Myocyte (in vitro differentiated cells): ENCODE data around the gene RSPH4A. TPM values are rescaled to one million over a fixed set of nuclear protein-coding genes. Genes with fewer than 3 reads are reported as not detected.
"Not testable (repeated sequence)": the region's sequence is repeated elsewhere in the genome, so short reads cannot be mapped to it uniquely, and the experiment has no call there.

Experiments used
- DNase-seq: peaks from one replicate; pipeline ENCODE4 v3.0.0-alpha.2; 2012; ENCODE audit warnings: low read depth
- total RNA-seq: library from RNA; depleted of rRNA; stranded (reverse); fragments of >200 nt; gene quantifications from 2 replicates; pipeline ENCODE4 v1.2.3, GENCODE V29; 2014

RSPH4A gene
- total RNA-seq, 1 donor from 2014 or later: 1.2 TPM

DNA sequence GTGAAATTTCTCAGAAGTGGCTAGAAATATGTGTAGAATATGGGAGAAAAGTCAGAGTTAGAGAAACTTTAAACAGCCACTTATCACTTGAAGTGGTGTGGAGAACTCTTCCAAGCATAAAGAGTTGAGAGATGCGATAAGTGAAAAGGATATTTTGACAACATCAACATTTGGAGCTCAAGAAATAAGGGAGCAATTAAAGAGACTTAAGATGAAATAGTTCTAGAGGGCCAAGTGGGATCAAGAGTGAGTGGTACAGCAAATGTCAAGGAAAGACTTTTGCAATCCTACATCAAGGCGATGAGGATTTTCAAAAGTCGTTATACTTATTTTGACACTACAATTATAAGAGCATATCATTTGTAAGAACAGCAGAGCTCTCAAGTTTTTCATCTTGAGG lies 9.6 kb downstream of the RSPH4A start:
- DNase-seq: no peak

DNA sequence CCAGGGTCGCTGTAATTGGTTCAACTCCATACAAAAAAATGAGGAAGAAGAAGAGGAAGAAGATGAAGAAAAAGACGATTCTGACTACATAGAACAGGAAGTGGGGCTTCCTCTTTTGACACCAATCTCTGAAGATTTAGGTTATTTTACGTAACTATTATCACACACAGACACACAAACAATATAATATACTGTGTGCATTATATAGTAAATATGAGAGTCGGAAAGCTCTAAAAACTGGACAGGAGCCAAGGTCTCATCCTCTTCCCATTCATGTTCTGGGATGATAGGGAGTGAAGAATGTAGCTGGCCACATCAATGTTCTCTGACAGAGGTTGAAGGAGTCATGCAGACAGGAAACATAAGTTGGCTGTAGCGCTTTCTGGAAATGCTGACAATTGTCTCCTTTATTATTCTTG lies 13.3 kb downstream of the RSPH4A start:
- DNase-seq: no peak

DNA sequence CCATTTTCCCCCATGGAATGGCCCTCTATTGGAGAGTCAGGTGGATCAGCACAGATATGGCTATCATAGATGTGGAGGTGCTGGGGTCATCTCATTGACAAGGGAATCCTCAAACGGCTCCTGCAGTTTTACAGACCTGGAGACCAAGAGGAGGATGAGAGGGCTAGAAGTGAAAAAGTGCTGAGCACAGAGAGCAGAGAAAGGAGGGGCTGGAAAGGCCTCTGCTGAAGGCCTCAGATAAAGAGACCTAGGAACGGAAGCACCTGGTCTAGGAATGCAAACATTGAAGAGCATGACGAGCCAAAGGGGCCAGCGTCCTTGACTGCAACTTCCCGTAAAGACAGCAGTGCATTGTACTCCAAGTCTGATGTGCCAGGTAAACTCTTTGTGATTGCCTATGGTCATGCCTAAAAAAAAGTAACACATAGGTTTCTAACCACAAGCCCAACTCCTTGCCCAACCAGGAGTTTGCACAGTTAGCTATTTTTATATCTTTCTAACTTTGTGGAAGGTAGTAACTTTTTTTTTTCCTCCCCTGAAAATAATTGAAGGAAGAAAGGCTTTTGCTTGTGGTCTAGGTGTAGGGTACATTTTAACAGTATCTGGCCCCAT lies 15.2 kb downstream of the RSPH4A start:
- no peak for DNase-seq

DNA sequence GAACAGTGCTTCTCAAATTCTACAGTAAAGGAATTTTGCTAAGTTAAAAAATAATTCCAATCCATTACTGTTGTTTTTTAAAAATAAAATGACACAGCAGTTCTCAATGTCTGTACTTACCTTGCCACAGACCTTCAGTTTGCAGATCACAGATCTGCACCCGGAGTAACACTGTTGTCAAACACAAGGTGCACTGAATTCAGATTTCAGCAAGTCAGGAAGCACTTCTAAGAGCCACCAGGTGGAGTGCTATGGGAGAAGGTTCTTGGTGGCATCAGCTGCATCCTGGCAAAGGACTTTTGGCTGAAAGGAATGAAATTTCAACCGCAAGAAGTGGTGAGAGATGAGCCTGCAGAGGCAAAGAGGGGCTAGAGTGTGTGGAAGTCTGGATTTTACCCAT lies 17.4 kb downstream of the RSPH4A start:
- no peak for DNase-seq

DNA sequence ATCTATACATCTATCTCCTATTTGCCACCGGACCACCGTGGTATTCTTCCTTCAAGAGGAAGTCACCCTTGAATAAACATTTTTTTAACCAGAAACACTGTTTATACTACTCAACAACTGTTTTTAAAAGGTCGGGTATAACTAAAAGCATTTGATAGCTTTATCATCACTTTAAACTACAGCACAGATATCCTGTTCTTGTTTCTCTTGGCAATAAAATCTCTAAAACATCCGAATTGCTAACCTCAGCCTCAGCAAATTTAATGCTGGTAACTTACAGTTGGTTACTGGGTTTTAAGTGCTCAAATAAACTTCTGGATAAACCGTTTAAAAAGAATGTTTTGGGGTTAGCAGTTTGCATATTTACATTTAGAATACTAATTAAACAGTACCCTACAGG lies 31.9 kb downstream of the RSPH4A start:
- no peak for DNase-seq

DNA sequence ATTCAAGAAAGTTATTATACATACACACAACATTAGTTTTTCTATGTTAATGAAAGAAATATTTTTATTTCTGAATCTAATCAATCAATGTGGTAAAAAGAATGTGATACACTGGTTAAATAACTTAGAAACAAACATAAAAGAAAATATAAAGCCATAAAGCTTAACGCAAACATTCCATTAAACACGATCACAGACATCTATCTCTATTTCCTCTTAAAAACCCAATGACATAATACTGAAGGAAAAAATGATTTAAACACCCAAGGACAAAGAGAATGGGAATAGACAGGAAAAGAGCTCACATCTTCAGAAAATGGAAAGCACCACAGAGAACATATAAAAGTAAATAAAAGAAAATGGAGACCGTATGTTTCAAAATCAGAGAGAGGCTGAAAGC lies 32.9 kb downstream of the RSPH4A start:
- DNase-seq: no peak

DNA sequence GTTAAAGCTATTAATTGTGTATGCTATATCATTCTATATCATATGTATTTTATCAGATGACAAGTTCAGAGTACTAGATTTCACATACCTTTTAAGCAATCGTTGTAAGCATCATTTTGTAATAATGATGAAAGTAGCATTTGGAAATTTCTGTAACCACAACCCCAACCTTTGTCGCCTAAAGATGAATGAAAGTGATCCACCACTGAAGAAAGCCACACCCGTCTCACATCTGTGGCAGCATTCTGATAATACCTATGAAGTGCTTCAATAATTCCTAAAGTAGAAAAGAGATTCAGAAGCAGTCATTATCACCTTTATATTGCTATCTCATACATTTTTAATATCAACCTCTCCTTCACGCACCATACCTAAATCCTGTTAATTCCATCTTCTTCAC lies 35.6 kb downstream of the RSPH4A start:
- no peak for DNase-seq

DNA sequence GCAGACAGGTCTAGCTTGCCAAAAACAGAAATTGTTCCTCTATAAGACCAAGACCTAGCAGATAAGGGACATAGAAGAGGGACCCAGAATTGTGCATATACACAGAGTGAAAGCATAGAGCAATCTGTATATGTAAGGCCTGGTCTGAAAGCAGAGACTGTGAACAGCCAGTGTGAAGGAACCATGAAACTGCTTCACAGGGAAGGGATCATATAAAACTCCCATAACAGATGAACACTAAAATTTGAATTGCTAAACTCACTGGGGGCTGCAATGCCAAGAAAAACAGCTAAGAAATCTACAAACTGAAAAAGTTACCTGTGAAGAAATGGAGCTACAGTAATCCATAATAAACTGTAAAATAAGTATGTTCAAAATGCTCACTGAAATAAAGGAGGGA lies 45.3 kb downstream of the RSPH4A start:
- DNase-seq: no peak

DNA sequence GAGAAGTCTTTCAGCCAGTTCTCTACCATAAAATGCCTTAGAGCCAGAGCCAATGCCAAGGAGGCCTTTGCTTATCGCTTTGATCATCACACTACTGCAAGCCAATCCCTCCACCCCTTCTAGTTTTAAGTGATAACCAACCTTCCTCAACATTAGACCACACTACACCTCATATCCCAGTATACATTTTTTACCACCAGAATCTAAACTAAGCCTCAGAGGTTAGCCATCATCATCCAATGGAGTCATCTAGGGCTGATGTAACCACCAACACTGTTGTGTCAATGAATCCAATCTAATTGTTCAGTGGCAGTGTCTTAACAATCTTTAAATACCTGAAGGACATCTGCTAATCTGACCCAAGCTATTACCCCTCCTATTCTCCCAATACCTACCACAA lies 45.9 kb downstream of the RSPH4A start:
- DNase-seq: no peak

DNA sequence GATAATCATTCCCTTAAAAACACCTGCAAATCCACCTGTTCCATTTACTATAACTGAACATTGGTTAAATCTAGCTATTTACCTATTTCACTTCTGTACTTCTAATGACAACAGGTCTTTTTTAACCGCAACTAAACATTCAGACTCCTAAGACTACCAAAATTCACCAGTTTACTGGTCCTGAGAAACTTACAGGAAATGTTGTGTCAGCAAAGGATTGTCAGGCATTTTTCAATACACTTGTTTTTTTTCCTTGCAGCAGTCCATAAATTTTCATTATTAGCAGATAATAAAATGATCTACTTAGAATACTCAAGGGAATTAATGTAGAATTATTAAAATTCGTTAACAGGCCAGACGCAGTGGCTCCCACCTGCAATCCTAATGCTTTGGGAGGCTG lies 47.0 kb downstream of the RSPH4A start:
- DNase-seq: no peak

DNA sequence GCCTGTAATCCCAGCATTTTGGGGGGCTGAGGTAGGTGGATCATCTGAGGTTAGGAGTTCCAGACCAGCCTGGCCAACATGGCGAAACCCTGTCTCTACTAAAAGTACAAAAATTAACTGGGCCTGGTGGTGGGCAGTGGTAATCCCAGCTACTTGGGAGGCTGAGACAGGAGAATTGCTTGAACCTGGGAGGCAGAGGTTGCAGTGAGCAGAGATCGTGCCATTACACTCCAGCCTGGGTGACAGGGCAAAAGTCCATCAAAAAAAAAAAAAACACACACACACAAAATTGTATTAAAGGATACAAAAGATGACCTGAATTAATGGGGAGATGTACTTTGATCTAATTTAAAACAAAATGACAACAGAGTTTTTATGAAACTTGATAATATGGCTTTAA lies 47.9 kb downstream of the RSPH4A start:
- DNase-seq: not testable (repeated sequence)

DNA sequence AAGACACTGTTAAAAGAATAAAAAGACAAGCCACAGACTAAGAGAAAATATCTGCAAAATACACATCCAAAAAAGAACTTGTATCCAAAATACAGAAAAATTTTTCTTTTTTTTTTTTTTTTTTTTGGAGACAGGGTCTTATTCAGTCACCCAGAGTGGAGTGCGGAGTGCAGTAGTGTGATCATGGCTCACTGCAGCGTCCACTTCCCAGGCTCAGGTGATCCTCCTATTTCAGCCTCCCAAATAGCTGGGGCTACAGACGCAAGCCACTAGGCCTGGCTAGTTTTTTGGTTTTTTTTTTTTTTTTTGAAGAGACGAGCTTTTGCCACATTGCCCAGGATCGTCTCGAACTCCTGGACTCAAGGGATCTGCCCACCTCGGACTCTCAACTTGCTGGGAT lies 49.2 kb downstream of the RSPH4A start:
- no peak for DNase-seq

DNA sequence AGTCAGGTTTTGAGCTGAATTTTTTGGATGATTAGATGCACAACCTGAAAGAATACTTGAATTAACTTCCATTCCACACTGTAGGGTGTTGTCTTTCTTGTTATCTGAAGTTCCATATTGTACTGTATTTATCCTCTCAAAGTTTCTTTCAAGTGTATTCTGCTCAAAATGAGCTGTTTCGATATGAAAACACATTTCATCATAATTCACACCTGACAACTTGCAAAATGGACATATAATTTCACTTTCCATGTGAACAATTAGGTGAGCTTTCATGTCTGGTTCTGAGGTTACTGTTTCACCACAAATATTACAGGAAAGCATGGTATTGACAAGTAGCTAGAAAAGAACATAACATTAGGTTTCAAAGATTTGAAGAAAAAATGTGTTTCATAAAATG lies 50.6 kb downstream of the RSPH4A start:
- no peak for DNase-seq

DNA sequence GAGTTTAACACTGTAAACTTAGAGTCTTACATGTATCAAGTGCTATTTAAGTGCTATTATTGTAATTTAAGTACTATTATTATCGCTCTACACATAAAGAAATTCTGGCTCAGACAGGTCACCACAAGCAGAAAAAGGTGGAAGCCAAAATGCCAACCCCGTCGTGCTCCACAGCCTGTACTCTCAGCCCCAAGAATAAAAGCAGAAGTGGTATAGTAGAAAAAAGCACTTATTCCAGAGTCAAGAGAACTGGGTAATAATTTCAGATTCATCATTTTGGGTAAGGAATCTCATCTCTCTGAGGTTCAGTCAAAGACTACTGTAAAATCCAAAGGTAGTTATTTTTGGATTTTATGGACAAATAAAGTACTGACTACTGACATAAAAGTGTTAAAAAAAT lies 51.3 kb downstream of the RSPH4A start:
- no peak for DNase-seq

DNA sequence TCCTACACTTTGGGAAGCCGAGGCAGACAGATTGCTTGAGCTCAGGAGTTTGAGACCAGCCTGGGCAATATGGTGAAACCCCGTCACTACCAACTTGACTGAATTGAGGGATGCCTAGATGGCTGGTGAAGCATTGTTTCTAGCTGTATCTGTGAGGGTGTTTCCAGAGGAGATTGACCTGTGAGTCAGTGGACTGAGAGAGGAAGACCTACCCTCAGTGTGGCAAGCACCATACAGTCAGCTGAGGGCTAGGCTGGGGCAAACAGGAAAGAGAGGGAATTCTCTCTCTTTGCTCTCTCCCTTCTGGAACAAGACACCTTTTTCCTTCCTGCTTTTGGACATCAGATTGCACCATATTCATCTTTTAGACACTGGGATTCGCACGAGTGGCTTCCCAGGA lies 56.0 kb downstream of the RSPH4A start:
- no peak for DNase-seq

DNA sequence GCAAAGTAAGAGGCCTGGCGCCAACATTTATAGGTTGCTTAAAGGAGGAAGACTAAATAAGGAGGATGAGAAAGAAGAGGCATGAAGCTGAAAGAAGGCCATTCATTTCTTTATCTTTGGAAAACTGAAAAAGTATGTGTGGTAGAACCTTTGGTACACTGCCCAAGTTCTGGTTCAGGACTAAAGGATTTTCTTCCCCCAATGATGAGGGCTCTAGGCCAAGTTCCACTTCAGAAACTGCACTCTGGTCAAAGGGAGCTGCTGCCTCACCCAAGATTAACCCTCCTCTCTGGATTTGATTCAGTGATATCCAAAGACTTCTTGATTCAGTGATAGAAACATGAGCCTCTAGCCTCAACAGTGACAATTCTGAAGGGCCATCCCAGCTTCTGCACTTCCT lies 59.7 kb downstream of the RSPH4A start:
- DNase-seq: no peak

DNA sequence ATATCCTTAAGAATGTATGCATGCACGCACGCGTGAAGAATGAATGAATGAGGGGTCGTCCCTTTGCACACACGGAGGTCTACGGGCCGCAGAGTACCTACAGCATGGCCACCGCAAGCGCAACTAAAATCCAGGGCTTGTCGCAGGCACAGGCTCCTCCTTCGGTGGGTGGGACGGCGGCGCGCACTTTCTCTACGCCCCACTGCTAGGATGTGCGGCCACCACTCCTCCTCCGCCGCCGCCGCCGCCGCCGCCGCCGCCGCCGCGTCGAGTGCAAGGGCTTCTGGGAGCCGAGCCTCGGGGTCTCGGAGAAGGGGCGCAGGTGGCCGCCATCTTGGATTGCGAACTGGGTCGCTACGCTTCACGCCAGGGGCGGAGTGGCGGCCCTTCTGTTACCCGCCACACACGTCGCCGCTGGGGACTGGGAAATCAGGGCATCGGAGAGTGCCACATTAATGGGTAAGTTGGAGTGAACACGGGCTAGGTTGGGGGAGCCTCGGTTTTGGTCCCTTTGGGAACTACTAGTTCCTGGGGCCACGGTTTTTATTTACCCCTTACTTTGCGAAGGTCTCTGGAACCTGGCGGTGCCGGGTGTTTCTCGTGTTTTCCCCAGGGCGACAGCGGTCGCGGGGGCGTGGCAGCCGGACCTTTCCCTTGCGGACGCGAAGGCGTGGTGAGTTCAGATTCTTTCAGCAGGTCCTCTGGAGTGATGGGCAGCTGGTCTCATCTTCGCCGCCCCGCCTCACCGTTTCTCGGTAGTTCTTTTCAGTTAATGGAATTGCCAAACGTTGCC lies 64.8 kb downstream of the RSPH4A start, which contains the start of gene KPNA5:
TSS of gene KPNA5 (plus strand) at position 332 of the 793 bp plus-strand sequence. CDS start at position 456, 124 bp downstream.
- DNase-seq: peak; percentile 95

DNA sequence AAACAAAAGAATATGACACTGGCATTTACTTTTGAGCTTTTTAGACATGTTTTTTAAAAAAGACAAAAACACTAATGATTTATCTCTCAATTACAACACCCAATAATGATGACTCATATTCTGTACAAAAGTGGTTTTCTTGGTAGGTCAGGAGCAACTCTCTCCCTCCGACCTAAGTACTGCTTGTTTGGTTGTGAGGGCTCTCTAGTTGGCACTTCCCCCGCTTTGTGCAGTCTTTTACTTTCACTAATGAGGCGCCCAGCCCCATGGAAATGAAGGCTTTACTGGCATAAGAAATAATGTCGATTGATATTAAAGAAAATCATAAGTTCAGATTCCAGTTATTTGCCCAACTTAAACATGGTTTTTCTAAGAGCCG lies 66.0 kb downstream of the RSPH4A start:
- peak; percentile 15 for DNase-seq

Other genes with a start within 250 kb of the RSPH4A start
- gene DSE, start 245.5 kb upstream of the RSPH4A start, total RNA-seq: 31.6 and 32.5 TPM in 2 replicates
- 0.31 TPM in 1 of 2 replicates, not detected in the other for gene CALHM6, start 155.1 kb upstream of the RSPH4A start, total RNA-seq
- 5.0 and 5.4 TPM in 2 replicates for gene CALHM5, start 104.8 kb upstream of the RSPH4A start, total RNA-seq
- 0.35 TPM in 1 of 2 replicates, not detected in the other for gene TRAPPC3L, start 70.8 kb upstream of the RSPH4A start, total RNA-seq
- gene CALHM4, start 62.7 kb upstream of the RSPH4A start, total RNA-seq: not detected in 2 replicates
- 32.2 and 32.5 TPM in 2 replicates for gene RWDD1, start 45.0 kb upstream of the RSPH4A start, total RNA-seq
- gene ZUP1, start 52.3 kb downstream of the RSPH4A start, total RNA-seq: 10.1 and 11.0 TPM in 2 replicates
- gene KPNA5, start 64.7 kb downstream of the RSPH4A start, total RNA-seq: 21.3 and 27.2 TPM in 2 replicates
- not detected in 2 replicates for gene FAM162B, start 149.2 kb downstream of the RSPH4A start, total RNA-seq
- not detected in 2 replicates for gene GPRC6A, start 212.6 kb downstream of the RSPH4A start, total RNA-seq